Measurements from ENCODE around the gene FIS1.

The FIS1 gene

GRCh38 chr7:101232141-101232850 lies 12.6 kb downstream of the FIS1 start:
- no peak for DNase-seq

- DNase-seq = no peak
These were observed 13.2 kb downstream of the FIS1 start for GRCh38 chr7:101231644-101232043.

- no peak for DNase-seq
These were observed 18.2 kb downstream of the FIS1 start for GRCh38 chr7:101226721-101227120.

- DNase-seq = no peak
These were observed 19.2 kb downstream of the FIS1 start for GRCh38 chr7:101225650-101226049.

GRCh38 chr7:101223528-101223927 lies 21.4 kb downstream of the FIS1 start:
- DNase-seq = no peak

- DNase-seq = no peak
These were observed 22.5 kb downstream of the FIS1 start for GRCh38 chr7:101222275-101222830.

GRCh38 chr7:101220295-101220694 lies 24.6 kb downstream of the FIS1 start:
- DNase-seq = no peak

GRCh38 chr7:101218236-101219125 lies 26.4 kb downstream of the FIS1 start:
- no peak for DNase-seq

GRCh38 chr7:101217388-101218235 lies 27.3 kb downstream of the FIS1 start, which contains the start of the genes PLOD3 and ZNHIT1:
PLOD3 (minus strand) TSS chr7:101217581; CDS start chr7:101217274, 307 bp downstream.
ZNHIT1 (plus strand) TSS chr7:101218165; CDS start chr7:101218196, 31 bp downstream.
- DNase-seq = peak; percentile 89

GRCh38 chr7:101216860-101217387 lies 28.0 kb downstream of the FIS1 start:
- DNase-seq = no peak

GRCh38 chr7:101216001-101216859 lies 28.7 kb downstream of the FIS1 start:
- no peak for DNase-seq

GRCh38 chr7:101212014-101212413 lies 32.9 kb downstream of the FIS1 start:
- no peak for DNase-seq

GRCh38 chr7:101211501-101211900 lies 33.4 kb downstream of the FIS1 start:
- DNase-seq = no peak

GRCh38 chr7:101210143-101210542 lies 34.7 kb downstream of the FIS1 start:
- no peak for DNase-seq

GRCh38 chr7:101208794-101209193 lies 36.1 kb downstream of the FIS1 start:
- no peak for DNase-seq

GRCh38 chr7:101207459-101207858 lies 37.4 kb downstream of the FIS1 start:
- DNase-seq = no peak

GRCh38 chr7:101206665-101207042 lies 38.2 kb downstream of the FIS1 start:
- DNase-seq = no peak

- no peak for DNase-seq
These were observed 38.8 kb downstream of the FIS1 start for GRCh38 chr7:101205901-101206664.

- peak; percentile 30 for DNase-seq
These were observed 40.8 kb downstream of the FIS1 start for GRCh38 chr7:101203740-101204738.

Data from activated effector memory CD4-positive, alpha-beta T cell treated with Interleukin-2 at 50 U/mL for 16 hours (primary cell).